Duodenal mucosa (tissue), 2 donors: ENCODE measurements around the gene DGKE.

ENCODE experiments used
- H3K27ac ChIP-seq: one replicate; pipeline ENCODE4 v1.7.0; 2013; ENCODE audit warnings: low read depth, low read length
- H3K27me3 ChIP-seq, 2 donors: one replicate each; pipeline ENCODE4 v1.7.0; 2013; ENCODE audit warnings: low read length in 2 of 2, control low read depth in 1 of 2; ENCODE audit not compliant: insufficient read depth in 2 of 2, control insufficient read depth in 1 of 2
- H3K36me3 ChIP-seq, 2 donors: one replicate each; pipeline ENCODE4 v1.7.0; 2013; ENCODE audit warnings: low read length in 2 of 2, control low read depth in 1 of 2; ENCODE audit not compliant: insufficient read depth in 2 of 2, control insufficient read depth in 1 of 2
- H3K4me1 ChIP-seq, 2 donors: one replicate each; pipeline ENCODE4 v1.7.0; 2013; ENCODE audit warnings: low read length in 2 of 2, control low read depth in 1 of 2; ENCODE audit not compliant: insufficient read depth in 2 of 2, control insufficient read depth in 1 of 2
- H3K4me3 ChIP-seq, 2 donors: one replicate each; pipeline ENCODE4 v1.7.0; 2013; ENCODE audit warnings: low read length in 2 of 2, low read depth in 1 of 2
- H3K9ac ChIP-seq, 2 donors: one replicate each; pipeline ENCODE4 v1.7.0; 2013; ENCODE audit warnings: low read length in 2 of 2, low read depth in 1 of 2
- H3K9me3 ChIP-seq, 2 donors: one replicate each; pipeline ENCODE4 v1.7.0; 2013; ENCODE audit warnings: low read length in 2 of 2, control low read depth in 1 of 2; ENCODE audit not compliant: control insufficient read depth in 1 of 2

The DGKE gene

GRCh38 chr17:56812901-56813388 is 21.0 kb upstream of the DGKE start:
- no peak overlapping the region for H3K4me3 ChIP-seq
- no peak overlapping the region for H3K27ac ChIP-seq
- H3K4me1 ChIP-seq, result no peaks in the 10 kb centered on the region
- no peak overlapping the region for H3K9ac ChIP-seq
- no peaks in the 10 kb centered on the region for H3K9me3 ChIP-seq
- H3K27me3 ChIP-seq, result no peaks in the 10 kb centered on the region
- H3K36me3 ChIP-seq, result no peaks in the 10 kb centered on the region

- no peaks in the 10 kb centered on the region for H3K27me3 ChIP-seq
- H3K4me3 ChIP-seq, result no peak overlapping the region
- no peaks in the 10 kb centered on the region for H3K9me3 ChIP-seq
- no peak overlapping the region for H3K9ac ChIP-seq
- no peaks in the 10 kb centered on the region for H3K36me3 ChIP-seq
- peaks cover 8 to 10% of the 10 kb centered on the region in 2 donors for H3K4me1 ChIP-seq
- H3K27ac ChIP-seq, result no peak overlapping the region
Observed at GRCh38 chr17:56815711-56816110, 18.2 kb upstream of the DGKE start.

GRCh38 chr17:56817066-56817465 is 16.9 kb upstream of the DGKE start:
- Histone ChIP-seq H3K9ac (no peak overlapping the region), H3K9me3 (no peaks in the 10 kb centered on the region), H3K27me3 (no peaks in the 10 kb centered on the region), H3K4me1 (peaks cover 8 to 10% of the 10 kb centered on the region in 2 donors), H3K36me3 (no peaks in the 10 kb centered on the region), H3K4me3 (no peak overlapping the region), H3K27ac (no peak overlapping the region)

GRCh38 chr17:56819030-56819429 is 14.9 kb upstream of the DGKE start:
- no peak overlapping the region for H3K9ac ChIP-seq
- no peaks in the 10 kb centered on the region for H3K27me3 ChIP-seq
- H3K36me3 ChIP-seq, result no peaks in the 10 kb centered on the region
- H3K27ac ChIP-seq, result no peak overlapping the region
- H3K9me3 ChIP-seq, result no peaks in the 10 kb centered on the region
- peaks cover 8 to 10% of the 10 kb centered on the region in 2 donors for H3K4me1 ChIP-seq
- no peak overlapping the region for H3K4me3 ChIP-seq

GRCh38 chr17:56819431-56820145 is 14.4 kb upstream of the DGKE start:
- Histone ChIP-seq H3K4me3 (no peak overlapping the region), H3K9ac (no peak overlapping the region), H3K9me3 (no peaks in the 10 kb centered on the region), H3K27me3 (no peaks in the 10 kb centered on the region), H3K27ac (no peak overlapping the region), H3K4me1 (peaks cover 8 to 10% of the 10 kb centered on the region in 2 donors), H3K36me3 (no peaks in the 10 kb centered on the region)

- H3K9me3 ChIP-seq, result no peaks in the 10 kb centered on the region
- no peaks in the 10 kb centered on the region for H3K27me3 ChIP-seq
- peaks cover 8 to 10% of the 10 kb centered on the region in 2 donors for H3K4me1 ChIP-seq
- H3K36me3 ChIP-seq, result no peaks in the 10 kb centered on the region
- no peak overlapping the region for H3K27ac ChIP-seq
- no peak overlapping the region for H3K9ac ChIP-seq
- no peak overlapping the region for H3K4me3 ChIP-seq
Observed at GRCh38 chr17:56820207-56820606, 13.7 kb upstream of the DGKE start.

GRCh38 chr17:56821847-56822534 is 12.0 kb upstream of the DGKE start:
- H3K9ac ChIP-seq, result no peak overlapping the region
- no peak overlapping the region for H3K27ac ChIP-seq
- no peaks in the 10 kb centered on the region for H3K9me3 ChIP-seq
- no peak overlapping the region for H3K4me3 ChIP-seq
- no peaks in the 10 kb centered on the region for H3K36me3 ChIP-seq
- no peaks in the 10 kb centered on the region for H3K27me3 ChIP-seq
- peaks cover 18 to 23% of the 10 kb centered on the region in 2 donors for H3K4me1 ChIP-seq

GRCh38 chr17:56822725-56823124 is 11.2 kb upstream of the DGKE start:
- H3K9me3 ChIP-seq, result no peaks in the 10 kb centered on the region
- H3K27ac ChIP-seq, result no peak overlapping the region

GRCh38 chr17:56823848-56824247 is 10.1 kb upstream of the DGKE start:
- Histone ChIP-seq H3K36me3 (no peaks in the 10 kb centered on the region), H3K27ac (no peak overlapping the region), H3K9ac (no peak overlapping the region), H3K9me3 (no peaks in the 10 kb centered on the region), H3K27me3 (no peaks in the 10 kb centered on the region), H3K4me3 (no peak overlapping the region), H3K4me1 (peaks cover 23 to 24% of the 10 kb centered on the region in 2 donors)

More at GRCh38 chr17:56822725-56823124, 11.2 kb upstream of the DGKE start:
- Histone ChIP-seq H3K9ac (no peak overlapping the region), H3K36me3 (no peaks in the 10 kb centered on the region), H3K4me1 (peaks cover 23 to 24% of the 10 kb centered on the region in 2 donors), H3K27me3 (no peaks in the 10 kb centered on the region), H3K4me3 (no peak overlapping the region)

- Histone ChIP-seq H3K4me3 (no peak overlapping the region), H3K9me3 (no peaks in the 10 kb centered on the region), H3K36me3 (peaks cover 0 to 2% of the 10 kb centered on the region in 2 donors), H3K27me3 (no peaks in the 10 kb centered on the region), H3K4me1 (peaks cover 20 to 21% of the 10 kb centered on the region in 2 donors), H3K27ac (no peak overlapping the region), H3K9ac (no peak overlapping the region)
Observed at GRCh38 chr17:56824503-56824902, 9.4 kb upstream of the DGKE start.
